Breast epithelium (tissue), 3 donors: ENCODE results near the gene ZNF322.

Source experiments
- CTCF ChIP-seq, 3 donors: fragments of 450-650 bp; IDR thresholded peaks; one replicate each; pipeline ENCODE4 v1.5.1; 2016 to 2017; ENCODE audit warnings: antibody characterized with exemption in 3 of 3, mild to moderate bottlenecking in 3 of 3, moderate library complexity in 3 of 3
- POLR2A ChIP-seq: fragments of 450-650 bp; IDR thresholded peaks from one replicate; pipeline ENCODE4 v1.6.1; 2016; ENCODE audit warnings: antibody characterized with exemption, mild to moderate bottlenecking, moderate library complexity
- POLR2AphosphoS5 ChIP-seq, 3 donors: sonication (generic); formaldehyde crosslinking; IDR thresholded peaks; one replicate each; pipeline ENCODE4 v1.6.1; 2017; ENCODE audit warnings: antibody characterized with exemption in 3 of 3

GRCh38 chr6:26613201-26613600, 46.3 kb downstream of the ZNF322 start:
- TF ChIP-seq CTCF (IDR thresholded peaks at IDR 0.05): no peak
- TF ChIP-seq POLR2AphosphoS5 (IDR thresholded peaks at IDR 0.05): no peak
- TF ChIP-seq POLR2A: no peak
